HG02763 (cell line): Measurements from ENCODE around the gene NOTCH1.

Experiments
- ATAC-seq: cut with Tn5 transposase; IDR thresholded peaks from one replicate; pipeline ENCODE4 v1.9.1; 2021; ENCODE audit warnings: mild to moderate bottlenecking, moderate library complexity; ENCODE audit not compliant: unreplicated experiment

NOTCH1 gene

DNA sequence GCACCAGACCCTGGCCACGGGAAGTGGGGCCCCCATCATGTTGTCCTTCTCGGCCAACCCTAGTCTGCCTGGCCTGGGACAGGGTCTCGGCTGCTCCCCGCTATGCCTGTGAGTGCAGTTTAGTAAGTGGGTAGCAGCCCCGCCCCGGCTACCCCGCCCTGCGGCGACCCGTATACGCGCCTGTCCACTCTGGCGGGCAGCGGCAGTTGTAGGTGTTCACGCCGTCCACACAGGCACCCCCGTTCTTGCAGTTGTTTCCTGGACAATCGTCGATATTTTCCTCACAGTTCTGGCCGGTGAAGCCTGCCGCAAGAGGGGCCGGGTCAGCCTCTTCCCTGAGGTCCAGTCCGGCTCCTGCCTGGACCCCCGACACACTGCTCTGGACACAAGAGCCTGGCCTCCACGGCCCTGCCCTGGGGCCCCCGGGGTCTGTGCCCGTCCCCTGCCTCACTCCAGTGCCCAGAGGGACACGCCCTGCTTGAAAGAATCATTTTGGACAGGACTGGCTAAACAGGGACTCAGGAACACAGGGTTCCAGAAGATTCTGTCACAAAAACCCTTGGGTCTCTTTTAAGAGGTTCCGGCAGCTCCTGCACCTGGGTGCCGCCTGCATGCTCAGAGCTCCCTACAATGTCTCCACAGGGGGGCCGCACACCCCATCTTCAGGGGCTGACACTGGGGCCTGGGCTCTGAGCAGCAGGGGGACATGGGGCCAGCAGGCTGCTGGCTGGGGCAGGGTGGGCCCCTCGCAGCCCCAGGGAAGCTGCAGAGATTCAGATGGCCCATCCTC, 26.4 kb downstream of the NOTCH1 start:
- ATAC-seq: no peak

DNA sequence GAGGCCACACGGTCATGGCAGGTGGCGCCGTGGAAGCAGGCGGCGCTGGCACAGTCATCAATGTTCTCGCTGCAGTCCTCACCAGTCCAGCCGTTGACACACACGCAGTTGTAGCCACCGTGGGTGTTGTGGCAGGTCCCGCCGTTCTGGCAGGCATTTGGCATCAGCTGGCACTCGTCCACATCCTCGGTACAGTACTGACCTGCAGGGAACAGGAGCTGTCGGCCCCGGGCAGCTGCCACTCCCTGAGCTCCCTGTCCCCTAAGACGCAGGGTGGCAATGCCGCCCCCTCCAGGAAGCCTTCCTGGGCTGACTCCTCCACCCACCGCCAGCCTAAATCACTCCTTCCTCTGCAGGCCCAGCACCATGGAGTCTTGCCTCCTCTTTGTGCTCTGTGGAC, 27.2 kb downstream of the NOTCH1 start:
- ATAC-seq: no peak

DNA sequence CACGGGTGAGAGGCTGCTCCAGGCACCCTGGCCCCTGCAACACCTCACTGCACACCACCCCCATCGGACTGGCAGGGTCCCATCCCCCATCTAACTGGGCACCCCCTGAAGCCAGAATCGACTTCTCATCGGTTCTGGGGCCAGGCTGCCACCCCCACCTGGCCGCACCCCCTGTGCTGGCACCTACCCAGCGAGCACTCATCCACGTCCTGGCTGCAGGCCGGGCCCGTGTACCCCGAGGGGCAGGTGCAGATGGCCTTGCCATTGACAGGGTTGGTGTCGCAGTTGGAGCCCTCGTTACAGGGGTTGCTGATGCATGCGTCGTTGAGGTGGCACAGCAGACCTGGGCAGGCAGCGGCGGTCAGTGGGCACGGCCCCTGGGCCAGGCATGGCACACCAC, 27.9 kb downstream of the NOTCH1 start:
- no peak for ATAC-seq

DNA sequence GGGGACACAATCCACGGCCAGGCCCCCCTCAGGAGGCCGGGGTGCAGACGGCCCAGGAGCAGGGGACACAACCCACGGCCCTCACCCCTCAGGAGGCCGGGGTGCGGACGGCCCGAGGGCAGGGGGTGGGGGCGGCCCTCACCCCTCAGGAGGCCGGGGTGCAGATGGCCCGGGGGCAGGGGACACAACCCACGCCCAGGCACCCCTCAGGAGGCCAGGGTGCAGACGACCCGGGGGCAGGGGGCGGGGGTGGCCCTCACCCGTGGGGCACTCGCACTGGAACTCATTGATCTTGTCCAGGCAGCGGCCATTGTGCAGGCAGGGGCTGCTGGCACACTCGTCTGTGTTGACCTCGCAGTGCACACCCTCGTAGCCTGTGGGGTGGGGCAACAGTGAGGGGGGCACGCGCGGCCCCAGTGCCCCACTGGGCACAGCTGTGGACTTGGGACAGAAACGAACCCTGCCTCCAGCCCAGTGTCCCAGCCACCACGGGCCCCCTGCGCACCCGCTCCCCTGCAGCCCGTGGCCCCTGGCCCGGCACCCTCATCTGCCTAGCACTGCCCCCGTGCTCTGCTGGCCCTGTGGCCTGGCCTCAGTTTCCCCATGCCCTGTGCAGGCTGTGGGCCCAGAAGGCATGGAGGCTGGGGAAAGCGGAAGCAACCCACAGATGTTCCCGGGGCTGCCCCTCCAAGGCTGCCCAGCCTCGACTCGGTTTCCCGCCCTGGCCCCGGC, 28.7 kb downstream of the NOTCH1 start:
- no peak for ATAC-seq

DNA sequence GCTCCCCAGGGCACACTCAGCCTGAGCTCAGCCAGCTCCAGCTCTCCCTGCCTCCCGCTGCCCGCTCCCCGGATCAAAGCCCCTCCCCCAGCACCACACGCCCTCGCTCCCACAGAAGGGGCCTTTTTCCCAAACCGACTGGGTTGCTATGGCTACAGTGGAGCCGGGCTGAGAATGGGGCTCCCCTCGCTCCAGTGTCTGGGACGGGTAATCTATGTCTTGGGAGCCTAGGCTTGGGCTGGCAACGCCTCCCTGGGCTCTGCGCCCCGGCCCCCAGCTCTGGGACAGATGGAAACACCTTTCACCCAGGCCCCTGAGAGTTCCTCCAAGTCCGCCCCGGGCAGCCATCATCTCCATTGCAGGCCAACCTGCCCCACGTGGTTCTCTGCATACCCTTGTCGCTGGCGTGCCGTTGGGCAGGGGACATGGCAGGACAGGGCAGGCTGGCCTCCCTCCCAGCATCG, 29.6 kb downstream of the NOTCH1 start:
- ATAC-seq: no peak

DNA sequence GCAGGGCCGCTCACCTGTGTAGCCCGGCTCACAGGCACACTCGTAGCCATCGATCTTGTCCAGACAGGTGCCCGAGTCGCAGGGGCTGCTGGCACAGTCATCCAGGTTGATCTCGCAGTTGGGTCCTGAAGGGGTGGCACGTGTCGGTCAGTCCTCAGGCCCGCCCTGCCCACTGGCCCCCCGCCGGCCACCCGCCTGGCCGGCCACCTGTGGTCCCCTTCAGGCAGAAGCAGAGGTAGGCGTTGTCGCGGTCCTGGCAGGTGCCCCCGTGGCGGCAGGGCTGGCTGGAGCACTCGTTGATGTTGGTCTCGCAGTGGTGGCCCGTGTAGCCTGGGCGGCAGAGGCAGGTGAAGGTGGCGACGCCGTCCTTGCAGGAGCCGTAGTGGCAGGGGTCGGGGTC, 30.6 kb downstream of the NOTCH1 start:
- ATAC-seq: no peak

DNA sequence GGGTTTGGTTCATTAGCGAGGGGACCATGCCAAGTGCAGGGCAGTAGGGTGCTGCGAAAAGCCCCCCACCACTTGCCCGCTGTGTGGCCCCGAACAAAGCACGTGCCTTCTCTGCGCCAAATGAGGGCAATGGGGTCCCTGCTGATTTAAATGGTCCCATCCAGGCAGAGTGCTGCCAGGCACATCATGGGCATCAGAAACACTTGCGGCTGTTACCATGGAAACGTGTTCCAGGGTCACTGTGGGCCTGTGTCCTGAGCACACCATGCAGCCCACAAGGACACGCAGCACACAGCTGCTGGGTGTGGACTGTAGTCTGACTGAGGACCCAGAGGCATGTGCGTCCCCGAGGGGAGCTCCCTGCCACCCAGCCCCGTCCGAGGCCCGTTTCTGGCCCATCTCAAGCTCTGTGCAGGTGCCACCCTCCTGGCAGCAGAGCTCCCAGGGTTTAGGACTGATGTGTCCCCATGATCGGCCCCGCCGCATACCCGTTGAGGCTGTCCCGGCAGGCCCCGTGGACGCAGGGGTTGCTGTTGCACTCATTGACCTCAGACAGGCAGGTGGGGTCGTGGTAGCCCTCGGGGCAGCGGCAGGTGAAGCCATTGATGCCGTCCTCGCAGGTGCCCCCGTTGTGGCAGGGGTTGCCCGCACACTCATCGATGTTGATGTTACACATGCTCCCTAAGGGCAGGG, 31.7 kb downstream of the NOTCH1 start:
- no peak for ATAC-seq

DNA sequence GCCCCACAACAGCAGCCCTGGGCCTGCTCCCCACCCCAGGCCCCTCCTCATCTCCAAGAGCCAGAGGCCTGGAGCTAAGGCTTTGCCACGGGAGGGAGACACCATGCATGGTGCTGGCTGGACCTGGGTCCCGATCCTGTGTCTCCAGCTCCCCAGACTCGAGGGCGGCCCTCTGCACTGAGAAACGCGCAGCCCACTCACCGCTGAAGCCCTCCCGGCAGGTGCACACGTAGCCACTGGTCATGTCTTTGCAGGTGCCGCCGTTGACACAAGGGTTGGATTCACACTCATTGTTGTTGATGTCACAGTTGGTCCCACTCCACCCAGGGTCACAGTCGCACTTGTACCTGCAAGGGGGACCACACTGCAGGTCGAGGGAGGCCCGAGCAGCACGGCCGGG, 32.7 kb downstream of the NOTCH1 start:
- ATAC-seq: no peak

DNA sequence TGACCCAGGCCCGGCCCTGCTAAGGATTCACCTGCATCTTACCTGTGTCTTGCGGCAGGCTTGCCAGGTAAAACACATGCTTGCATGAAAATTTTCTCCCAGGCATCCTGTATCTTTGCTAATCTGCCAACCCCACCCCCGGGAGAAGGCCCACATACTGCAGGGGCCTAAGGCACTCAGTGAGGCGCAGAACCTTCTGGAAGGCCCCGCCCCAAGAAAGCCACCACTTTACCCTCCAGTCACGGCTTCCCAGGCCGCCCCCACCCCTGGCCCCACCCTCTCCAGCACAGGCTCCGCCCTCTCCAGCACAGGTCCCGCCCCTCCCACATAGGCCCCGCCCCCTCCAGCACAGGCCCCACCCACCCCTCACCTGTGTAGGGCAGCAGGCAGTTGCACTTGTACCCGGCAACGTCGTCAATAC, 33.2 kb downstream of the NOTCH1 start:
- no peak for ATAC-seq

DNA sequence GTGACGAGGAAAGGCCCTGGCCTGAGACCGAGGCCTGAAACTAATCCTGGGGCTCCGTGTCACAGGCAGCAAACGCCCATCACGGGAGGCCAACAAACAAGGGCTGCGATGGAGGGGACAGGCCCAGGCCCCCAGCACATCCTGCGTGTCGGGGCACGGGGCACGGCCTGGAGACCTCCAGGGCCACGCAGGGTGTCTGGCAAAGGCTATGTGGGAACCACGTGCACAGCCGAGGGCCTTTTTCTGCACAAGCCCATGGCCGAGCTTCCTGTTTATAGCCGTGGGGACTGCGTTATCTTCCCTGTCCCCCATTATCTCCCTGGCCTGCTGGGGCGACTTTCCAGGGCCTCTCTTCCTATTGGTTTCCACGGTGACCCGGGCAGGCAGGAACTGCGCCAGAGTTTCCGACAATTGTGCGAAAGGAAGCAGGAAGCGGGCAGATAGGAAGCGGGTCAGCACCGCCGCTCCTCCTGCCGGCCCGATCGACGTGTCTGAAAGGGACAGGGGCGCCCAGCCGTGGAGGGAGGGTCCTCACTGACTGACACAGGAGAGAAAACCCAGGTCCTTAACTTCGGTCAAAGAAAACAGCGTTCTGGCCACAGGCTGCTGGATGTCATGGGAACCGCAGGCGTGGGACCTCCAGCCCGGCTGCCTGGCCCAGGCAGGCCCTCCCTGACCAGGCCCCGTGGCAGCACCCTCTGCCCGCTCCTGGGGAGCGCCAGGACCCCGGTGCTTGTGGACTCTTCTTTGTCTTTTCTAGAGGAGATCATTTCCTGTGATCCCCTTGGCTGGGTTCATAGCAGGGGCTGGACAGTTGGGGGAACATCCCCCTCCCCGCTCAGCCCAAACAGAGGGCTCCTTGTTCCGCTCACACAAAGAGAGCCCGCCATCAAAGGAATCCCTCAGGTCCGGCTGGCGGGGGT, 33.9 kb downstream of the NOTCH1 start:
- ATAC-seq: no peak

DNA sequence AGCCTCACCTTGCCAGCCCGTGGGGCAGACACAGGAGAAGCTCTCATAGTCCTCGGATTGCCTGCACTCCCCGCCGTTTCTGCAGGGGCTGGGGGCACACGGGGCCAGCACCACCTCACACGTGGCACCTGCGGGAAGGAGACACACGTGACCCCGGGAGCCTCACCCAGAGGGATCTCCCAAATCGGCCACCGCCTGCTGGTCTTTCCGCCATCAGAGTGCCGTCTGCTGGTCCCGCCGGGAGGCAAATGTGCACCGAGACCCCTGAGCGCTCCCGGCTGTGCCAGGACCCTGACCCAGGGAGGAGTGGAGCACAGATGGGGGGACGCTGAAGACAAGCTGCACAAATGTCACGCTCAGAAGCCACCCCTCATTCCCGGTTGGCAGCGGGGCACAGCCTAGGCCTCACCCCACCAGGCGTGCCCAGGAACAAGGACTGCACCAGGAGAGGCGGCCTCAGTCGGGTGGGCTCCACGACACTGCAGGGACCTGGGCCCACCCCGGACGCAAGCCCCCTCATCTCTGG, 34.6 kb downstream of the NOTCH1 start:
- ATAC-seq: no peak

DNA sequence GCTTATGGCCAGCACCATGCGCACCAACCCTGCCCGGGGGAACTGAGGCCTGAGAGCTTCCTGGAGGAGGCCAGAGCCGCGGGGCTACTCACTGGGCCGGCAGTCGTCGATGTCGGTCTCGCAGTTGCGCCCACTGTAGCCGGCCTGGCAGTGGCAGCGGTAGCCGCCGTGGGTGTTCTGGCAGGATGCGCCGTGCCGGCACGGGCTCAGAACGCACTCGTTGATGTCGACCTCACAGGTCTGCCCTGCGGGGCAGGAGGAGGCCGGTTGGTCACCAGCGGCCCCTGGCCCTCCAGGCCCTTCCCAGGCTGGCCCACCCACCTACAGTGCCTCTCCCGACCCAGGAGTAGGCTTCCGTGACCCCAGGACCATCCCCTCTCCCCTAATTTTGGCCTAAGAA, 35.3 kb downstream of the NOTCH1 start:
- ATAC-seq: no peak

DNA sequence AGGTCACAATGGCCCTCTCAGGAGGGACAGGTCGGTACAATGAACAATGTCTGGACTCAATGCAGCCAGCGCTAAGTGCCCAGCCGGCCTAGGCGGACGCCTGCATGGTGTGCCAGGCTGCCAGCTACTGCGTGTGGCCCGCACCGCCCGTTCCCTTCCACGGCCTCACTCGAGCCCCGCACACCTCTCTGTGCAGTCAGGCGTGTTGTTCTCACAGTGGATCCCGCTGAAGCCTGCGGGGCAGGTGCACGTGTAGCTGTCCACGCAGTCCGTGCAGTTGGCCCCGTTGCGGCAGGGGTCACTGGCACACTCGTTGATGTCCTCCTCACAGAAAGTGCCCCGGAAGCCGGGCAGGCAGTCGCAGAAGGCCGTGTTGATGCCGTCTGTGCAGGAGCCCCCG, 36.3 kb downstream of the NOTCH1 start:
- no peak for ATAC-seq

DNA sequence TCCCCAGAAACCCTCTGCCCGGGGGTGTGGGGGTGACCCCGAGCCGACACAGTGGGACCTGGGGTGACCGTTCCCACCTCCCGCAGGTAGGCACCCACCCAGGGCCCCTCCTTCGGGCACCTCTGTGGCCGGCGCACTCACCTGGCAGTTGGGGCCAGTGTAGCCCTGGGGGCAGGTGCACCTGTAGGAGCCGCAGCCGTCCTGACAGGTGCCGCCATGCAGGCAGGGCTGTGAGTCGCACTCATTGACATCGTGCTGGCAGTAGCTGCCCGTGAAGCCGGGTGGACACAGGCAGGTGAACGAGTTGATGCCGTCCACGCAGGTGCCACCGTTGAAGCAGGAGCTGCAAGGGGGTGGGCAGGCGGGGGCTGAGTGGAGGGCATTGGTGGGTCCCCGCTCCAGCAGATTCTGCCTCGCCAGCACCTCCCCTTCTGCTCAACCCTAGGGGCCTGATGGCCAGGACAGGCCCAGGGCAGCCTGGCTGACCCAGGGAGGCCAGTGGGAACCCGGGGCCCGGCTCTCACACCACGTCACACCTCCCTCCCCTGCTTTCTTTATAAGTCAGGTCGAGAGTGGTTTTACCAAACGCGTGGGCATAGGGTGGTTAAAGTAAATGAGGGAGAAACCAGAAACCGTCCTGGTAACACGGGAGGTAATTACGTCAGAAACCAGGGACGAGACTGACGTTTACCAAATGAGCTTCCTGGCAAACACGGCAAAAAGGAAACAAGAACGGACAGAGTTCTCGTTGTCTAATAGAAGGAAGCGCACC, 36.9 kb downstream of the NOTCH1 start:
- ATAC-seq: no peak

DNA sequence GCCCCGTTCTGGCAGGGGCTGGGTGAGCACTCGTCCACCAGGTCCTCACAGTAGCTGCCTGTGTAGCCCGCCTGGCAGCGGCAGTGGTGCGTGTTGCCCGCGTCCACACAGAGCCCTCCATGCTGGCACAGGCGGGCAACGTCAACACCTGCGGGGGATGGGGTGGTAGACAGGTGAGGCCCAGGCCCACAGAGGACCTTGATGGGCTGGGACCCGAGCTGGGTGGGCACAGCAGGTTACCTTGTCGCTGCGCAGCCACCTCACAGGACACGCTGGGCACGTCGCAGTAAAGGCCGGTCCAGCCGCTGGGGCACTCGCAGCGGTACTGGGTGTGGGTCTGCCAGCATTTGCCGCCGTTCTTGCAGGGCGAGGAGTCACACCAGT, 37.9 kb downstream of the NOTCH1 start:
- ATAC-seq: no peak

DNA sequence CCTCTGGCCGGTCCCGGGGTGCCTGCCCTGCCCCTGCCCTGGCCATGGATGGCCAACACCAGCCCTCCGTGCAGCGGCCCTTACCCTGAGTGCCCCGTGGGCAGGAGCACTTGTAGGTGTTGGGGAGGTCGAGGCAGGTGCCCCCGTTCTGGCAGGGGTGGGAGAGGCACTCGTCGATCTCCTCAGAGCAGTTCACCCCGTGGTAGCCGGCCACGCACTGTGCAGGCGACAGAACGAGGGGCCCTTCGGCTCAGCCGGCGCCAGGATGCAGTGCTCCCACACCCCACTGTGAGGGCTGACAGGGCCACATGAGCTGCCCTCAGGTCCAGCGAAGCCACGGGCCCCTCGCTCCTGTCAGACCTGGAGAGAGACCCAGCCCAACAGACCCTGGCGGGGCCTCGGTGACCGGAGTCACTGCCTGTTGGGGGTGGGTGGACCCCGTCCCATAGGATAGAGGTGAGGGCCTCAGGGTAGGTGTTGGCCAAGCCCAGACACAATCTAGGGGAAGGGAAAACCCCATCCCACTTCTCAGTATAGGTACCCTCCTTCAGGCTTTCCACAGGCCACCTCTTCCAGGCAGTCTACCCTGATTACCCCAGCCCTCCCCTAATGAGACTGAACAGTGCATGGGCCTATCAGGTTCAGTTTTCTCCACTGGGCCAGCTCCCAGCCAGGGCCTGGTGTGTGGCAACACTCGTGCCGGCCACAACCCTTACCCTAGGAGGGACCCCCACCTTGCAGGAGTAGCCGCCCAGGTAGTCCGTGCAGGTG, 38.4 kb downstream of the NOTCH1 start:
- no peak for ATAC-seq

DNA sequence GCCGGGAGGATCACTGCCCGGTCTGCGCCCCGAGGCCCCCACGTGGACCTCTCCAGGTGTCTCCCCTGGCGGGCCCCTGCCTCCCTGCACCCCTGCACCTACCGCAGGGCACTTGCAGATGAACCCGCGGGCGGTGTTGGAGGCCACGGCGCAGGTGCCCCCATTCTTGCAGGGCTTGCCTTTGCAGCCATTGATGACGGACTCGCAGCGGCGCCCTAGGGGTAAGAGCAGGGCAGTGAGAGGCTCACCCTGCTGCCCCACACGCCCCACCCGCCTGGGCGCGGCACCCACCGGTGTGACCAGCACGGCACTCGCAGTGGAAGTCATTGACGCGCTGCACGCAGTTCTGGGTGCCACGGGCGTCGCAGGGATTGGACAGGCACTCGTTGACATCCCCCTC, 39.4 kb downstream of the NOTCH1 start:
- no peak for ATAC-seq

DNA sequence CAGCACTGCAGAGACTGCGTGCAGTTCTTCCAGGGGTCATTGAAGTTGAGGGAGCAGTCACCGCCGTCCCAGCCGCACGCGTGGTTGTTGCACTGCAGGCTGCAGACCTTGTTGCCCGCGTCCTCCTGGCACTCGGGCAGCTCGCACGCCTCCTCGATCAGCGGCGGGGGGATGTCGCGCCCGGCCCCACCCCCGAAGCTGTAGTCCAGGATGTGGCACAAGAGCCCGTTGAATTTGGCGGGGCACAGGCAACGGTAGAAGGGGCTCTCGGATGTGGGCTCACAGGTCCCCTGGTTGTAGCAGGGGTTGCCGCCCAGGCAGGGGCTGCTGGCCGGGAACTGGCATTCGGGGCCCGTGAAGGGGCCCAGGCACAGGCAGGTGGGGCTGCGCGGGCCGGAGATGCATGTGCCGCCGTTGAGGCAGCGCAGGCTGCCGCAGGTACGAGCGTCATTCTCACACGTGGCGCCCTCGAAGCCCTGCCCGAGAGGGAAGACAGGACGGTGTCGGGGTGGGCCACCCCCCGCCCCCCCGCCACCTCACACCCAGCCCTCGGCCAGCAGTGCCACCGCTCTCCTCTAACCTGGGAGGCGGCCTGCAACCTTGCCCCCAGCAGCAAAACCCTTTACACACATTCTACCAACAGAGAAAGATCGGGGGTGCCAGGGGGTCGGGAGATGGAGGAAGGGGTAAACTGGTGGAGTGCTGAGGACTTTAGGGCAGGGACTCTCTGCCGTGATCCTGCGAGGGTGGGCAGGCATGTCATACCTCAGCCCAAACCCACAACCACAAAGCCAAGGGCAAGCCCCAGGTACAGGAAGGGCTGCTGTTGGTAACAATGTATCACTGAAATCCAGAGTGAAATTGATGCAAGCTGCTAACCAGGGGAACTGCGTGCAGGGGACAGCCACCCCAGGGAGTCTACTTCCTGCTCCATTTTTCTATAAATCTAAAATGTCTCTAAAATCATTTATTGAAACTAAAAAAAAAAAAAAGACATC, 40.1 kb downstream of the NOTCH1 start:
- no peak for ATAC-seq
